ENCODE data around the gene MOGAT2. TPM values are rescaled to one million over a fixed set of nuclear protein-coding genes. Genes with fewer than 3 reads are reported as not detected.
A peak's percentile ranks its signal among the peaks of the same experiment; 100 is the strongest.

Gene MOGAT2
- total and polyA plus RNA-seq, 2 of the 13 experiments (the other 11 are each of a cell fraction or from before 2014, with no cell fraction given), result 27.2 to 27.8 TPM

- TF ChIP-seq RBFOX2 (IDR thresholded peaks at IDR 0.05; ENCODE audit: low read depth, low read length), result no peak
- TF ChIP-seq ZSCAN5A (CRISPR knock-in tag; IDR thresholded peaks at IDR 0.05; ENCODE audit: borderline replicate concordance), result no peak
- peak; percentile 17 for TF ChIP-seq ZNF407 (CRISPR knock-in tag; IDR thresholded peaks at IDR 0.05; ENCODE audit: not compliant biosample characterization)
- TF ChIP-seq ZNF343 (CRISPR knock-in tag; IDR thresholded peaks at IDR 0.05), result no peak
- no peak for TF ChIP-seq ZNF703 (CRISPR knock-in tag; IDR thresholded peaks at IDR 0.05; ENCODE audit: borderline replicate concordance)
- peak; percentile 21; the same call in 1 of the 2 replicates for TF ChIP-seq HNF4A (CRISPR knock-in tag; IDR thresholded peaks at IDR 0.05)
- TF ChIP-seq FOXC1 (CRISPR knock-in tag; IDR thresholded peaks at IDR 0.05; ENCODE audit: borderline replicate concordance), result no peak
- TF ChIP-seq ZNF160 (CRISPR knock-in tag; IDR thresholded peaks at IDR 0.05), result no peak
- TF ChIP-seq HOXD1 (CRISPR knock-in tag; IDR thresholded peaks at IDR 0.05), result no peak
- TF ChIP-seq ZNF552 (CRISPR knock-in tag; IDR thresholded peaks at IDR 0.05; ENCODE audit: borderline replicate concordance), result peak; percentile 42; the same call in 1 of the 2 replicates
- TF ChIP-seq TIGD3 (CRISPR knock-in tag; IDR thresholded peaks at IDR 0.05; ENCODE audit: borderline replicate concordance), result no peak
- TF ChIP-seq GMEB1 (CRISPR knock-in tag; IDR thresholded peaks at IDR 0.05; ENCODE audit: borderline replicate concordance), result no peak
- TF ChIP-seq FOXA3 (CRISPR knock-in tag; IDR thresholded peaks at IDR 0.05), result peak; percentile 50
- no peak for TF ChIP-seq ONECUT2 (CRISPR knock-in tag; IDR thresholded peaks at IDR 0.05)
- TF ChIP-seq ZNF83 (CRISPR knock-in tag; IDR thresholded peaks at IDR 0.05; ENCODE audit: borderline replicate concordance), result 0 out of 2 replicates have a peak, but pooled peaks have one; percentile 11
Measured at GRCh38 chr11:75718419-75719339, 1.0 kb downstream of the MOGAT2 start (continued).
